Body of pancreas (tissue), 4 donors: Measurements from ENCODE around the gene DPP9. TPM values are rescaled to one million over a fixed set of nuclear protein-coding genes. Genes with fewer than 3 reads are reported as not detected.

ENCODE experiments used
- ATAC-seq: fragments of 150-250 bp; one replicate; pipeline ENCODE4 v1.9.1; 2016
- DNase-seq, 4 donors: peaks; one replicate each; pipeline ENCODE4 v3.0.0-alpha.2; 2019
- H3K27ac ChIP-seq, 4 donors: fragments of 200-600 bp; sonication (generic); 1 replicate in 3 of 4; 2 replicates in 1 of 4; pipeline versions ENCODE4 v1.5.1 to v1.6.1; 2016 to 2019; ENCODE audit warnings: mild to moderate bottlenecking in 1 of 4, mixed read lengths in 1 of 4, moderate library complexity in 1 of 4
- H3K27me3 ChIP-seq, 2 donors: fragments of 200-600 bp; sonication (generic); one replicate each; pipeline ENCODE4 v1.6.0; 2016; ENCODE audit warnings: mild to moderate bottlenecking in 1 of 2
- H3K36me3 ChIP-seq, 2 donors: fragments of 200-600 bp; sonication (generic); replicated peaks in 1 of 2; 2 replicates each; pipeline ENCODE4 v1.5.1; 2016; ENCODE audit warnings: low read depth in 2 of 2; ENCODE audit not compliant: insufficient read depth in 1 of 2
- H3K4me1 ChIP-seq: fragments of 200-600 bp; sonication (generic); one replicate; pipeline ENCODE4 v1.6.0; 2016
- H3K4me3 ChIP-seq, 2 donors: fragments of 200-600 bp; sonication (generic); 1 replicate in 1 of 2; 2 replicates in 1 of 2; pipeline ENCODE4 v1.5.1; 2016 to 2019
- H3K9me3 ChIP-seq, 3 donors: fragments of 200-600 bp; sonication (generic); 1 replicate in 2 of 3; 2 replicates in 1 of 3; pipeline ENCODE4 v1.5.1; 2016
- POLR2A ChIP-seq, 3 donors: fragments of 450-650 bp; IDR thresholded peaks; one replicate each; pipeline ENCODE4 v1.6.1; 2016; ENCODE audit warnings: antibody characterized with exemption in 3 of 3, mild to moderate bottlenecking in 2 of 3
- WGBS, 2 donors: methylation state at CpG; one replicate each; pipeline ENCODE4 v1.1.5; 2017; 5-methylcytosine and 5-hydroxymethylcytosine counted together
- intact Hi-C: fragments of 100-400 bp; cut with DNase I; formaldehyde crosslinking; loops from one replicate; pipeline ENCODE4 v1.15.1; 2023
- total RNA-seq, 2 donors: library from RNA; depleted of rRNA; stranded (reverse); fragments of >200 nt; gene quantifications; one replicate each; pipeline ENCODE4 v1.1.0, GENCODE V29; 2016
- TF ChIP-seq, protein P1 (sequence below), 7 experiments: fragments of 450-650 bp in 4 of 7; fragments of 200-600 bp in 3 of 7; sonication (generic) in 3 of 7; IDR thresholded peaks; one replicate each; pipeline ENCODE4 v1.5.1; 2016 to 2019; ENCODE audit warnings: antibody characterized with exemption in 7 of 7

The DPP9 gene
- total RNA-seq, 2 donors from 2014 or later, result 44.6 to 130 TPM

DNA sequence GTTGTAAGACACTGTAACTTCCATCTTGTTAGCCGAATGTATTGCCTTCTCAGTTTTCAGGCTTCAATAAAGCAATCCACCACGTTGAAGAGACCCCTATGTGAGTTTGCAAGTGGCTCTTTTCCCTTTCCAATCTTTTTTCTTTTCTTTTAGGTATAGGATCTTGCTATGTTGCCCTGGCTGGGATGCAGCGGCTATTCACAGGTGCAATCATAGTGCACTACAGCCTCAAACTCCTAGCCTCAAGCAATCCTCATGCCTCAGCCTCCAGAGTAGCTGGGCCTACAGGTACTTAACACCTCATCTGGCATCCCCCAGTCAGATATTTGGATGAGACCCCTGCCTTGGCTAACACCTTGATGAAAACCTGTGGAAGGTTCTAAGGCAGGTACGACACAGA, 34.4 kb upstream of the DPP9 start:
- Histone ChIP-seq H3K27me3 (no peaks in the 10 kb centered on the region), H3K4me3 (no peak overlapping the region), H3K9me3 (no peaks in the 10 kb centered on the region), H3K27ac (no peak overlapping the region), H3K4me1 (peaks cover 14% of the 10 kb centered on the region), H3K36me3 (no peaks in the 10 kb centered on the region)
- intact Hi-C loops, result no loop called here
- no peak for ATAC-seq
- 73 to 78% methylated on average over 4 of the region's 4 CpGs for WGBS, 2 donors
- TF ChIP-seq, protein P1, sequence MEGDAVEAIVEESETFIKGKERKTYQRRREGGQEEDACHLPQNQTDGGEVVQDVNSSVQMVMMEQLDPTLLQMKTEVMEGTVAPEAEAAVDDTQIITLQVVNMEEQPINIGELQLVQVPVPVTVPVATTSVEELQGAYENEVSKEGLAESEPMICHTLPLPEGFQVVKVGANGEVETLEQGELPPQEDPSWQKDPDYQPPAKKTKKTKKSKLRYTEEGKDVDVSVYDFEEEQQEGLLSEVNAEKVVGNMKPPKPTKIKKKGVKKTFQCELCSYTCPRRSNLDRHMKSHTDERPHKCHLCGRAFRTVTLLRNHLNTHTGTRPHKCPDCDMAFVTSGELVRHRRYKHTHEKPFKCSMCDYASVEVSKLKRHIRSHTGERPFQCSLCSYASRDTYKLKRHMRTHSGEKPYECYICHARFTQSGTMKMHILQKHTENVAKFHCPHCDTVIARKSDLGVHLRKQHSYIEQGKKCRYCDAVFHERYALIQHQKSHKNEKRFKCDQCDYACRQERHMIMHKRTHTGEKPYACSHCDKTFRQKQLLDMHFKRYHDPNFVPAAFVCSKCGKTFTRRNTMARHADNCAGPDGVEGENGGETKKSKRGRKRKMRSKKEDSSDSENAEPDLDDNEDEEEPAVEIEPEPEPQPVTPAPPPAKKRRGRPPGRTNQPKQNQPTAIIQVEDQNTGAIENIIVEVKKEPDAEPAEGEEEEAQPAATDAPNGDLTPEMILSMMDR (IDR thresholded peaks at IDR 0.05), result no peak
- no peak for TF ChIP-seq POLR2A (IDR thresholded peaks at IDR 0.05)
- no peak for DNase-seq

DNA sequence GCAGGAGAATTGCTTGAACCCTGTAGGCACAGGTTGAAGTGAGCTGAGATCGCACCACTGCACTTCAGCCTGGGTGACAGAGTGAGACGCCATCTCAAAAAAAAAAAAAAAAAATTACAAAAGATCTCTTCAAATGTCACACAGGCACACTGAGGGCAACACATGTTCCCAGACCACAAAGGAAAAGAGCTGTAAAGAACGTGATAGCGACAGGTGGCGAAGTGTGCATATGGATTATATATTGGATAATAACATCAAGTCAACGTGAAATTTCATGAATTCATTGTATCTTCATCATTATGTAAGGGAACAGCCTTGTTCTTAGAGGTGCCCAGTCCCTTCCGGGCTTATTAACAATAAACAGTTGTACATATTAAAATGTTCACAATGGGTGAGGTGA, 31.8 kb upstream of the DPP9 start:
- DNase-seq, result no peak
- ATAC-seq, result no peak
- Histone ChIP-seq H3K36me3 (no peaks in the 10 kb centered on the region), H3K9me3 (no peaks in the 10 kb centered on the region), H3K4me3 (no peak overlapping the region), H3K27ac (no peak overlapping the region), H3K4me1 (peaks cover 12% of the 10 kb centered on the region), H3K27me3 (no peaks in the 10 kb centered on the region)
- WGBS, 2 donors, result 75 to 82% methylated on average over 6 to 7 of the region's 7 CpGs
- TF ChIP-seq, protein P1 (IDR thresholded peaks at IDR 0.05), result no peak
- no peak for TF ChIP-seq POLR2A (IDR thresholded peaks at IDR 0.05)
- intact Hi-C loops, result no loop called here

DNA sequence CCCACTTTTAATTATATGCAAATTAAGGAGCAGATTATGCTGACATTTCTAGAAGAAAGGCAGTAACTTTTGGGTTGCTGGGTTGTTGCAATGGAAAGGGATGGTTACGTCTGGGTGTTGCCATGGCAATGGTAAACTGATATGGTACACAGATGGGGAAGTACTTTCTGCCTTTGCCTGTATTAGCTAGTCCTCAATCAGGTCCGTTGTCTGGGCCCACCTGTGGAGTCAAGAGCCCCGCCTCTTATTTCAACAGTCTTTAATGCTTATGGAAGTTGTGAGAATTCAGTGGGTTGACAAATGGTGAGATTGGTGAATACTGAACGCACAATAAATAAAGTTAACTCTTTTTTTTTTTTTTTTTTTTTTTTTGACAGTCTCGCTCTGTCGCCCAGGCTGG, 30.6 kb upstream of the DPP9 start:
- H3K4me1 ChIP-seq, result no peaks in the 10 kb centered on the region
- H3K36me3 ChIP-seq, result no peaks in the 10 kb centered on the region
- TF ChIP-seq, protein P1 (IDR thresholded peaks at IDR 0.05), result no peak
- TF ChIP-seq POLR2A (IDR thresholded peaks at IDR 0.05), result no peak
- no peak overlapping the region for H3K4me3 ChIP-seq
- no peaks in the 10 kb centered on the region for H3K9me3 ChIP-seq
- intact Hi-C loops, result no loop called here
- H3K27ac ChIP-seq, result no peak overlapping the region
- peak in 1 of 4 donors; percentile 17 for DNase-seq
- WGBS, 2 donors, result 68 to 77% methylated on average over 6 of the region's 6 CpGs
- ATAC-seq, result no peak
- no peaks in the 10 kb centered on the region for H3K27me3 ChIP-seq

DNA sequence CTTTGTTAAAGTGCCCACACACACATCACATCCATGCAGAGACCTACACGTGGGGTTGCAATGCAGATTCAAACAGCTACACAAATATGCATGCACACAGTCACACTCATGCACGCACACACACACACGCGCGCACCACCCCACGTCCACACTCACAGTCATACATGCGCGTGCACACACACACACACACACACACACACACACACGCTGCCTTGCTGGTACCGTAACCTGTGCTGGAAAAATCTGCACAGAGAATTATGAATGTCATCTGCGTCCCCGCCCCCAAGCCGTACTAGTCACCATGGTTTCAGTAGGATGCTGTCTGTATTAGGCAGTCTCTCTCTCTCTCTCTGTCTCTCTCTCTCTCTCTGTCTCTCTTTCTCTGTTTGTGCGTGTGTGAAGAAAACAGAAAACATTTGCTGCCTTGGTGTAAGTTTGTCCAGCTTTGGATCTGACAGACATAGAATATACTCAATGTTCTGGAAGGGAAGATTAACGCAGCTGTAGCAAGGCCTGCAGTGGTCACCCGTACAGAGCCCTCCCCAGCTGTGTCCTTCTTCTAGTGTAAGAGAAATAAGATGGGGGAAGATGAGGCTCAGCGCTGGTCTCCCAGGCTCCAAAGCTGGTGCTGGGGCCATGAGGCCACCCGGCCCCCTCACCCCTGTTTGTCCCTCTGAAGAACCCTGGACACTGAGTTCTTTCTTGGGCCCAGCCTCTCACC, 26.4 kb upstream of the DPP9 start:
- ATAC-seq (no peak), DNase-seq (no peak)
- TF ChIP-seq, protein P1 (IDR thresholded peaks at IDR 0.05), result no peak
- no peak for TF ChIP-seq POLR2A (IDR thresholded peaks at IDR 0.05)
- Histone ChIP-seq H3K9me3 (no peaks in the 10 kb centered on the region), H3K27me3 (no peaks in the 10 kb centered on the region), H3K4me3 (no peak overlapping the region), H3K36me3 (no peaks in the 10 kb centered on the region), H3K27ac (no peak overlapping the region), H3K4me1 (peaks cover 3% of the 10 kb centered on the region)
- WGBS, 2 donors, result 71 to 72% methylated on average over 18 of the region's 18 CpGs
- intact Hi-C loops, result no loop called here

DNA sequence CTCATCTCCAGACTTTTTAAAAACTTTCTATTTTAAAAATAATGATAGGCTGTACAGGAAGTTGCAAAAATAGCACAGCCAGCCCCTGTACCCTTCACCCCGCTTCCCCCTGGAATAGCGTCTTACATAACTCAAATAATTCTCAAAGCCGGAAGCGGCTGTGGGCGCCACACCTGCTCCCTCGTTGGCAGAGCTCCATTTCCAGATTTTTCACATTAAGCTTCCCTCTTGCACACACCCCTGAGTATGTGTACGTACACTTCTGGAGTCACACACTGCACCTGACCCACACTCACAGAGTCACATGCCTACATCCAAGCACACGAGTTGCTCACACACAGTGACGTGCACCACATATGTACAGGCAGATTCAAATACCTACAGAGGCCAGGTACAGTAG, 24.9 kb upstream of the DPP9 start:
- Histone ChIP-seq H3K4me1 (peaks cover 13% of the 10 kb centered on the region), H3K9me3 (no peaks in the 10 kb centered on the region), H3K27ac (no peak overlapping the region), H3K4me3 (no peak overlapping the region), H3K27me3 (no peaks in the 10 kb centered on the region), H3K36me3 (no peaks in the 10 kb centered on the region)
- ATAC-seq (no peak), DNase-seq (no peak)
- intact Hi-C loops, result no loop called here
- 37% methylated on average over 9 of the region's 9 CpGs for WGBS, 2 donors
- TF ChIP-seq POLR2A (IDR thresholded peaks at IDR 0.05), result no peak
